DMS53 (cell line): ENCODE data around the gene SOX15.
"Not testable (repeated sequence)": the region's sequence is repeated elsewhere in the genome, so short reads cannot be mapped to it uniquely, and the experiment has no call there.

Experiments
- DNase-seq: peaks from one replicate; lab custom pipeline; 2025; lab: John Stamatoyannopoulos, UW

The SOX15 gene

DNA sequence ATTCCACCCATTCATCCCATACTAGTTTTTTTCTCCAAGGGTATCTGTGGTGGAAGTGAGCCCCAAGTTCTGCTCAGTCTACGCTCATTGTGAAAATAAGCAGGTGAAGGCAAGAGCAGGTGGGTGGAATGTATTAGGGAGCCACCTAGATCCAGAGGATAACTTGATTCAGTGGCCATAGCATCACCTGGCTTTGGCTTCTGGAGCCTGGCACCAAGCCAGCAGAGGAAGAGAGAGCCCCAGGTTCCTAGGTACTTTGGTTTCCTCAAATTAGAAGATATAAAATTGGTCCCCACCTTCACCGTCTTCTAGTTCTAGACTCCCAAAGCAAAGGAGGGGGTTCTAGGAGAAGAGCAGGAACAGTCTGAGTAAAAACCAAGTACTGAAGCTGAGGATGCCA, 20.7 kb upstream of the SOX15 start:
- no peak for DNase-seq

DNA sequence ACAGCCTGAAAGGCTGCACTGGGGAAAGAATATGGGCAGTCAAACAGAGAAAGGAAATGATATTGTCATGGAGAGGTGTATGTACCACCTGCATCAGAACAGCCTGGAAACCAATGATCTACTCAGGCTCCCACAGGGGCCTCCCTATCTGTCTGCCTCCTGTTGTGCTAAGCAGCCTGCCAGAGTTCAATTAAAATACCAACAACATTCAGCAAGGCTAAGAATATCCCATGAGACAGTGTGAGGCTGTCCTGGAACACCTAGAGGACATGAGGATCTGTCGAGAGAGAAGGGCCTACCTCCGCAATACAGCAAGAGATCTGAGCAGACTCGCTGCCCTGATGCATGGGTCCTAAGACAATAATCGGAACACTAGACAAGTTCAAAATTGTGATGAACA, 16.4 kb upstream of the SOX15 start:
- no peak for DNase-seq

DNA sequence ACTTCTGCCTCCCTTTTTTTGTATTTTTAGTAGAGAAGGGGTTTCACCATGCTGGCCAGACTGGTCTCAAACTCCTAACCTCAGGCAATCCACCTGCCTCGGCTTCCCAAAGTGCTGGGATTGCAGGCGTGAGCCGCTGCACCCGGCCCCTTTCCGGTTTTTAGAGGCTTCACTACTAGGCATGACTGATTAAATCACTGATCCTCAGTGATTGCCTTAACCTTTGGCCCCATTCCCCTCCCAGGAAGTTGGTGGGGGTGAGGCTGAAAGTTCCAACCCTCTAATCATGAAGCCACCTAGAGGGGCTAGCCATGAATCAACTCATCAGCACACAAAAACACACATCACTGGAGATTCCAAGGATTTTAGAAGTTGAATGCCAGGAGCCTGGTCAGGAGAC, 7.7 kb upstream of the SOX15 start:
- not testable (repeated sequence) for DNase-seq

DNA sequence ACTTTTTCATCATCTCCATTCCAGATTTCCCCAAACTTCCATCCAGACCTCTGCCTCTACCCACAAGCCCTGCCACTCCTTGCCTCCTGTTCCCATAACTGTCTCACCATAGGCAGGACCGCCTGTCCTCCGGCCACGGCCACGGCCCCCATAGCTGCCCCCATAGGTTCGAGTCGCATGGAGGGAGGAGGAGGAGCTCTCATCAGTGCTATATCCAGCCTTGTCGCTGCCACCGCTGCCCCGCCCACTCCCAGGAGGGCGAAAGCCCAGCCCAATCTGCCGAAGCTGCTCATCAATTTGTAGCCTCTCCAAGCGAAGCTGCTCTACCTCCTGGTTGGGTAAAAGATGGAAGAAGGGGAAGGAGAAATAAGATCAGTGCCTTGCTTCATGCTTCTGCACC, 3.4 kb upstream of the SOX15 start:
- DNase-seq, result no peak

DNA sequence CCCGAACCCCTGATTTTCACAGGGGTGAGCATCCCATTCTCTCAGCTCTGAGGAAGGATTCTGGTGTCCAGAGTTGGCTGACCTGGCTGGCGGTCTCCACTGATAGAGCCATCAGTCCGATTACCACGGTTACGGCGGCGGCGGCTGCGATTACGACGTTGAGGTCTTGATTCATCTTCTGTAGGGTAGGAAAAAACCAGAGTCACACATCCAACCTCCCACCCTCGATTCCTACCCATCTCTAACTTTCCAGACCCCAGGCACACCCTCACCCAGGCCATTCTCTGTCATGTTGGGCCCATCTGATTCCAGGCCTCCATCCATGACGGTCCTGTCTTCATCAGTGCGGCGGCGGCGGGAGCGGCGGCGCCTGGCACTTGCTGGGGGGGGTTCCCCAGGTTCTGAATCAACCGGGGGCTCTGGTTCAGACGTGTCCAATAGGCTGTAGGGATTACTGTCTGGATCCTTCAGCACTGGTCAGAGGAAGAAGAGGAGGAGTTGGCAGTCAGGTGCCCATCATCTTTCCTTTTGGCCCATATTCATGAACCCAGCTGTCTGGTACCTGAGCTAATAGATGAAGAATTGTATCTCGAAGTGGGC, 2.6 kb upstream of the SOX15 start:
- no peak for DNase-seq

DNA sequence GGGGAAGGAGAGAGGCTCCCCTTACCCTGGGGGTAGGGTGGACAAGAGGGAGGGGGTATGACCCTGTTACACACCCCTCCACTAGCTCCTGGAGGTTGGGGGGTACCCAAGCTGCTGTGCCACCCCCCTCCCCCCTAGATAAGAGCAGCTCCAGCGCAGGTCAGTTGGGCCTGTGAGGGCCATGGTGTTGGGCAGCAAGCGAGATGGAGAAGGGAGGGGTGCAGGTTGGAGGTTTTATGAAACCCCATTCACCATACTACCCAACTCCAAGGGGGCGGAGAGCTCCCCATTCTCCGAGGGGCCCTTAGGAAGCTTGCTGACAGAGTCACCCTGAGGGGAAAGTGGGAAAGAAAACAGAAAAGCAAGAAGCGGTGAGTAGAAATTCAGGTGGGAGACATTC, 1.7 kb upstream of the SOX15 start:
- no peak for DNase-seq

DNA sequence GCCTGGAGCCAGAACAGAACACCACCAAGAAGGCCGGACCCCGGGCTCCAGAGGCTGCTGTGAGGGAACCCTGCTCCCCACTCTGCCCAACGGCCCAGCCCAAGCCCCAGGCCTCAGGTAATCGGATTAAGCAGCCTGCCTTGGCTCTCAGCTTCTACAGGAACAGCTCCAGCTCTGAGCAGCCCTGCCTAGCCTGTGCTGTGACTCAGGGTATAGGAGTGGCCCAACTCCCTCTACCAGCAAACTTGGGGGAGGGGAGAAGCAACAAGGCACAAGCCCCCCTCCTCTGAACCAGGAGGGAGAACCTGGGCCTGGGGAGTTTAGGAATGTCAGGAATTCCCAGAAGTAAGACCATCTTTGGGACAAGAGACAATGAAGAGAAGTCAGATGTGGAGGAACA, 849 bp upstream of the SOX15 start:
- peak; percentile 41 for DNase-seq

DNA sequence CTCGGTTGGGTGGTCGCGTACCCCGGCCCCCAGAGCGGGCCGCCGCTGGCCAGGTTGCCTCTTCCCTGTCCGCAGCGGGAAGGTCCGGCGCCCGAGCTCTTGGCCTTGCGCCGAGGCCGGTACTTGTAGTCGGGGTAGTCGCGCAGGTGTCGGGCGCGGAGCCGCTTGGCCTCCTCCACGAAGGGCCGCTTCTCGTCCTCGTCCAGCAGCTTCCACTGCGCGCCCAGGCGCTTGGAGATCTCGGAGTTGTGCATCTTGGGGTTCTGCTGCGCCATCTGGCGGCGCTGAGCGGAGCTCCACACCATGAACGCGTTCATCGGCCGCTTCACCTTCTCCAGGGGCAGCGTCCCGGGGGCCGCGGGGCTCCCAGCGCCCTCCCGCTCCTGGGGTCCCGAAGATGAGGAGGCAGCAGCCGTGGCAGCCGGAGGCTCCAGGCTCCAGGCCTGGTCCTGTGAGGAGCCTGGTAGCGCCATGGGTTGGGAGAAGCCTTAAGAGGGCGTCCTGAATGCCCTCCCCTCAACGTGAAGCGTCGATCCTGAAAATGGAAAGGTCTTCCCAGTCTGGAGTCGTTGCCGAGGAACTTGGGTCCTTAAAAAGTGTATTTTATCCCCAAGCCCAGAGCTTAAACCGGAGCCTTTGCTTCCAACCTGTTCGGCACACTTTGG, 558 bp downstream of the SOX15 start:
- peak; percentile 98 for DNase-seq

DNA sequence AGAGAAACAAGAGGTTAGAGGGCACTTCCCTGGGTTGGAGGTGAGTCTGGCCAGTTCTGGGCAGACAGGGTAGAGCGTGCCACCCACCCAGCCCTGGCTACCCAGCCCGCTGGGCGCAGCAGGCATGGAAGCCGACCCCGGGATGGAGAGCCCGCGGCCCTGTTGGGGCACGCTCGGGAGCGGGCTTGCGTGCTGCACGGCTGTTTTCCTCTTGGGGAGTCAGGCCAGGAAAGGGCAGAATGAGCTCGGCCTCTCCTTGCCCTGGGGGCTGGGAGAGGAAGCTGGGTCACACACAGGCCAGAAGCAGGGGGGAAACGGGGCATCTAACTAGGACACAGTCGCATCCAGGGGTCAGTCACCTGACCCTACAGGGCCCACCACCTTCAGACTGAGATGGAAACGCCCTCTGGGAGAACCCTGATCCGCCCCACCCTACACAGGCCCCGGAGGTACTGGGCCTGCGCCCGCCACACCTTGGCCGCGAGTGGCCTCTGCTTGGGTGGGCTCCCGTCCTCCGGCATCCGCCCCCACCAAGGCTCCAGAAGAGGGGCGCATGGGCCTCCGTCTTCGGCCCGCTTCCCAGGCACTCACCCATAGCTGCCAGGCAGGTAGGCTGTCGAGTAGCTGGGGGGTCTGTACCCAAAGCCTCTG, 1.2 kb downstream of the SOX15 start:
- no peak for DNase-seq

DNA sequence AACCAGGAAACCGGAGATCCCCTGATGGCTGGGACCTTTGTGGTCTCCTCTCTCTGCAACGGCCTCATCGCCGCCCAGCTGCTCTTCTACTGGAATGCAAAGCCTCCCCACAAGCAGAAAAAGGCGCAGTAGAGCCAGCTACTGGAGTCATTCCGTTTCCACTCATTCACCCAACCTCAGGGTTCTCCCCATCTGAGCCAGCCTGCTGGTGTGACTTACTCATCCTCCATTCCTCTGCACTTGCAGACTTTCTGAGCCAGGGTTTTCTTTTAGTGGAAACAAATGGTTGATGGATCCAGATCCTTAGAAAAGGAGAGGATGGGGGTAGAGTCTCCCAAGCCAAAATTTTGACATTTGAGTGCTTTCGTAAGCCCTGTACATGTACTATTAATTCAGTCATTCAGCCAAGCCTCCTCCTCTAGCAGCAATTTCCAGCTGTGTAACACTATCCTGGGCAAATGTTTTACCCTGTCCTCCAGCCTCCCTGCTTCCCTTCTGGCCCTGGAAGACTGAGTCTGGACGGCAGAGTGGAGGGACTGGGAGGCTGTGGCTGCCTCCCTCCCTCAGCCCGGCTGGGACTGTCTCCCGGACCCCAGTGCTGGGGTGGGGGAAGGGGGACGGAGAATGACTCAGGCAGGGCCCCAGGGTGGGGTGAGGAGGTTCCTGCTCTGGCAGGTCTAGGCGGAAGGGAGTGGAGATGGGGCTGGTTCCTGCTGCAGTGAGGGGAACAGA, 2.3 kb downstream of the SOX15 start:
- no peak for DNase-seq

DNA sequence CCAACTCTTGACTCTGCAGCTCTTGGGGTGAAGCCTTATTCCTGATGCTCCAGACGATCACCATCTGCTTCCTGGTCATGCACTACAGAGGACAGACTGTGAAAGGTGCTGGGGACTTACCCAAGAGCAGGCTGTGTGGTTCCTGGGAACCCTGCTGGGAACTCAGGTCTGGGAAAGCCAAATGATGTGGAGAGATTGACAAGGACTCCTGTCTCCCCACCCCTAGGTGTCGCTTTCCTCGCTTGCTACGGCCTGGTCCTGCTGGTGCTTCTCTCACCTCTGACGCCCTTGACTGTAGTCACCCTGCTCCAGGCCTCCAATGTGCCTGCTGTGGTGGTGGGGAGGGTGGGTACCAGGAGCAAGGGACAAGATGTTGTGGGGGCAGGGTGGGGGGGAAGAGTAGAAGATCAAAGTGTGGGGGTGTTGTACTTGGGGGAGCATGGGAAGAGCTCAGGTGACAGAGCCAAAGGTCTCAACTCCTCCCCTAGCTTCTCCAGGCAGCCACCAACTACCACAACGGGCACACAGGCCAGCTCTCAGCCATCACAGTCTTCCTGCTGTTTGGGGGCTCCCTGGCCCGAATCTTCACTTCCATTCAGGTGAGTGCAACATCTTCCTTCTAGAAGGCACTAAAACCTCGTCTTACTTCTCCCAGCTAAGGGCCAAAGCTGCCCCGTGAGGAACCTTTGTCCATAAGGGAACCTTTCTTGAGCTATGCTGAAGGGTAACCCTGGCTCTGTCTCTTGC, 3.0 kb downstream of the SOX15 start:
- peak; percentile 81 for DNase-seq

DNA sequence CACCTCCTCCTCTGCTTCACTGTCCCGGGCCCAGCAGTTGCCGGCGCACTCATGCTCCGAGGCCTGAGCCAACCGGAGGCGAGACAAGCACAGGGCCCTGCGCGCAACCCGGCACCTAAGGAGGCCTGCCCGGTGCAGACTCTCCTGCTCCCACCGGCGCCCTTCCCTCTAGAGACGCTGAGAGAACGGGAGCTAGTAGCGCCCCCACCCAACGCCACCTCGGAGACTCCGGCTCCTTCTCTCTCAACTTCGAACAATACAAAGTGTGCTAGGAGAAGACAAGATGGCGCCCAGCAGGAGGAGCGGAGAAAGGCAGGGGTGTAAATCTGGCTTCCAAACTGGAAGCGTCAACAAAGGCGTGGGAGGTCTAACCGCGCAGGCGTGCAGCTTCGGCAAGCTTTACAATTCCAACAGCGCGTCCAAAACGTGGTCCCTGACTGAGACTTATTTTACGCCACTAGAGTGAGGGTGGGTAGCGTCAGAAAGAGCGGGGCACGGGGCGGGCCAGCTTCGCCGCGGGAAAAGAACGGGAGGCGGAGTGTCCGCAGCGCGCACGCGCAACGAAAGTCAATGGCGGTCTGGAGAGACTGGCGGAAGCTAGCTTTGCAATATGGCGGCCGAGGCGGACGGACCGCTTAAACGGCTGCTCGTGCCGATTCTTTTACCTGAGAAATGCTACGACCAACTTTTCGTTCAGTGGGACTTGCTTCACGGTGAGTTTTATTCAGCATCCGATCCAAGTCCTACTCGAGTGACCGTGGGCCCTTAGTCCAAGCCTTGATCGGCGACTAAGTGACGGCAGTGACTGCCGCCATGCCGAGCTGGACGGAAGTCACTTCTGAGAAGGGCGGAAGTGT, 6.4 kb downstream of the SOX15 start, which contains the start of gene MPDU1:
MPDU1 (plus strand) TSS at position 600 of the 857 bp plus-strand sequence; CDS start at position 611, 11 bp downstream.
- DNase-seq, result peak; percentile 99

DNA sequence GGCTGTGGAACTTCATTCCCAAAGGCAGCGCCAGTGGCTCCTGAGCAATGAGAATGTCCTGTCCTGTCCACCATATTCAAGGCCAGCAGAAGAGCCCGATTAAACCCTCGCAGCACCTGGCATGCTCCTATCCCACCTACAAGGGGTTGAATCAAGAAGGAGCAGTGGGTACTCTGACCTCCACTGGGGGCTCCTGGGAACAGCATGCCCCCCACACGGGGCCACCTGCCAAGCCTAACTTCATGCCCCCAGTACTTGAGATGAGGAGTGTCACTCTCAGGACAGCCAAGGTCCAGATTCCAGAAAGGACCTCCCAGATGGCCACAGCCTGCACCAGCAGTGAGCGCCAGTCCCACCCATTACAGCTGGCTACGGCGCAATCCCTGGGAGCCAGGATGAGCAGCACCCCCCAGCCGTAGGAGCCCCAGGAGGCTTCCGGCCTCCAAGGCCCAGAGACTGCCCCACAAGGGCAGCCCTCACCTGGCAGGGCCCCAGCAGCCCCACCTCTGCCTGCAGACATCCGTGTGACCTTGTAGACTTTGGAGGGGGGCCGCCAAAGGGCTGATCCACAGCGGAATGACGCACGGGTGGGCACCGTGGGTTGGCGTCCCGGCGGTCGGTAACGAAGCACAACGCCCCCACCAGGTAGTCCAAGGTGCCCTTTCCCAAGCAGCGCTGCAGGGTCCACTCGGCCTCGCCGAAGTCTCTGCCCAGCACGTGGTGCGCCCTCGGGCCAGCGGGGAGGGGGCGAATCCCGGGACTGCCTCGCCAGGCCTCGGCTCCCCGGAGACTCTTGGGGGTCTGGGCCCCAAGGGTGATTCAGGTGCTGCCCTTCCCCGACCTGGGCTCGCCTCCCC, 7.3 kb downstream of the SOX15 start:
- peak; percentile 57 for DNase-seq

DNA sequence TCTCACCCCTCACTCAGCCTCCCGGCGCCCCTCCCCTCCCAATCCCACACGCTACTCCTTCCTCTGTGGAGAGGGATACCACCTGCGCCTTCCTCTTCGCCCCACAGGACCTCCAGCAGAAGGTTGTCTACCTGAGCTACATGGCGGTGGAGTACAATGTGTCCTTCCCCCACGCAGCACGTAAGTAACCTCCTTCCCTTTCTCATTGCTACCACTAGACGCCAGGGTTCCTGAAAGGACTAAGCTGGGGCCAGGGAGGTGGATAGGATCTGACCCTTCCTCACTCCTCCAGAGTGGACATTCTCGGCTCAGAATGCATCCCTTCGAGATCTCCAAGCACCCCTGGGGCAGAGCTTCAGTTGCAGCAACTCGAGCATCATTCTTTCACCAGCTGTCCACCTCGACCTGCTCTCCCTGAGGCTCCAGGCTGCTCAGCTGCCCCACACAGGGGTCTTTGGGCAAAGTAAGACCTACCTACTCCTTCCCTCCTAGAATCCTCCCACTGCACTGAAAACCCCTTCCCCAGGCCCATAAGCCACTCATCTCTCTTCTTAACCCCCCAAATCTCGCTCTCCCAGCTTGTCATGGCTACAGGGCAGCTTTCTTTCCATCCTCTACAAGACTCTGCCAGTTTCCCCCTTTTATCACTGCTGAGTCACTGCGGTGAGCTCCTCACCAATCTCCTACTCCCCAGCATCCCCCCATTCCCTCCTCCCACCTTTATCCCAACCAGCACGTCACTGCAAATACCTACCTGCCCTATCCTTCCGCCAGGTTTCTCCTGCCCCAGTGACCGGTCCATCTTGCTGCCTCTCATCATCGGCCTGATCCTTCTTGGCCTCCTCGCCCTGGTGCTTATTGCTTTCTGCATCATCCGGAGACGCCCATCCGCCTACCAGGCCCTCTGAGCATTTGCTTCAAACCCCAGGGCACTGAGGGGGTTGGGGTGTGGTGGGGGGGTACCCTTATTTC, 9.0 kb downstream of the SOX15 start:
- DNase-seq, result peak; percentile 33

DNA sequence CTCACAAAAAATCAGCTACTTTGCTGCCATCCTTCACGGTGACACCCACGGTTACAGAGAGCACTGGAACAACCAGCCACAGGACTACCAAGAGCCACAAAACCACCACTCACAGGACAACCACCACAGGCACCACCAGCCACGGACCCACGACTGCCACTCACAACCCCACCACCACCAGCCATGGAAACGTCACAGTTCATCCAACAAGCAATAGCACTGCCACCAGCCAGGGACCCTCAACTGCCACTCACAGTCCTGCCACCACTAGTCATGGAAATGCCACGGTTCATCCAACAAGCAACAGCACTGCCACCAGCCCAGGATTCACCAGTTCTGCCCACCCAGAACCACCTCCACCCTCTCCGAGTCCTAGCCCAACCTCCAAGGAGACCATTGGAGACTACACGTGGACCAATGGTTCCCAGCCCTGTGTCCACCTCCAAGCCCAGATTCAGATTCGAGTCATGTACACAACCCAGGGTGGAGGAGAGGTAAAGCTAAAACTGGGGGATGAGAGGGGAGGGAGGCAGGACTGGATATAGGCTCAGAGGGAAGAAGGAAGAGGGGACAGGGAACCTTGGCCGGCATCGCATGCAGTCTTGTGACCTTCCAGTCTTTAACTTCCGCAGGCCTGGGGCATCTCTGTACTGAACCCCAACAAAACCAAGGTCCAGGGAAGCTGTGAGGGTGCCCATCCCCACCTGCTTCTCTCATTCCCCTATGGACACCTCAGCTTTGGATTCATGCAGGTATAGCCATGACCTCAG, 9.9 kb downstream of the SOX15 start:
- peak; percentile 70 for DNase-seq

DNA sequence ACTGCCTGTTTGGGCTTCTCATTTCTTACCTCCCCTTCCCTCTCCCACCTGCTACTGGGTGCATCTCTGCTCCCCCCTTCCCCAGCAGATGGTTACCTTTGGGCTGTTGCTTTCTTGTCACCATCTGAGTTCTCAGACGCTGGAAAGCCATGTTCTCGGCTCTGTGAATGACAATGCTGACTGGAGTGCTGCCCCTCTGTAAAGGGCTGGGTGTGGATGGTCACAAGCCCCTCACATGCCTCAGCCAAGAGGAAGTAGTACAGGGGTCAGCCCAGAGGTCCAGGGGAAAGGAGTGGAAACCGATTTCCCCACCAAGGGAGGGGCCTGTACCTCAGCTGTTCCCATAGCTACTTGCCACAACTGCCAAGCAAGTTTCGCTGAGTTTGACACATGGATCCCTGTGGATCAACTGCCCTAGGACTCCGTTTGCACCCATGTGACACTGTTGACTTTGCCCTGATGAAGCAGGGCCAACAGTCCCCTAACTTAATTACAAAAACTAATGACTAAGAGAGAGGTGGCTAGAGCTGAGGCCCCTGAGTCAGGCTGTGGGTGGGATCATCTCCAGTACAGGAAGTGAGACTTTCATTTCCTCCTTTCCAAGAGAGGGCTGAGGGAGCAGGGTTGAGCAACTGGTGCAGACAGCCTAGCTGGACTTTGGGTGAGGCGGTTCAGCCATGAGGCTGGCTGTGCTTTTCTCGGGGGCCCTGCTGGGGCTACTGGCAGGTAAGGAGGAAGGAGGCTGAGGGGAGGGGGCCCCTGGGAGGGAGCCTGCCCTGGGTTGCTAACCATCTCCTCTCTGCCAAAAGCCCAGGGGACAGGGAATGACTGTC, 10.7 kb downstream of the SOX15 start, which contains the start of gene CD68:
CD68 (plus strand) TSS at position 638 of the 833 bp plus-strand sequence; CDS start at position 678, 40 bp downstream.
- DNase-seq, result peak; percentile 93
